ENCODE measurements around the gene CACNA1F.

Gene CACNA1F

DNA sequence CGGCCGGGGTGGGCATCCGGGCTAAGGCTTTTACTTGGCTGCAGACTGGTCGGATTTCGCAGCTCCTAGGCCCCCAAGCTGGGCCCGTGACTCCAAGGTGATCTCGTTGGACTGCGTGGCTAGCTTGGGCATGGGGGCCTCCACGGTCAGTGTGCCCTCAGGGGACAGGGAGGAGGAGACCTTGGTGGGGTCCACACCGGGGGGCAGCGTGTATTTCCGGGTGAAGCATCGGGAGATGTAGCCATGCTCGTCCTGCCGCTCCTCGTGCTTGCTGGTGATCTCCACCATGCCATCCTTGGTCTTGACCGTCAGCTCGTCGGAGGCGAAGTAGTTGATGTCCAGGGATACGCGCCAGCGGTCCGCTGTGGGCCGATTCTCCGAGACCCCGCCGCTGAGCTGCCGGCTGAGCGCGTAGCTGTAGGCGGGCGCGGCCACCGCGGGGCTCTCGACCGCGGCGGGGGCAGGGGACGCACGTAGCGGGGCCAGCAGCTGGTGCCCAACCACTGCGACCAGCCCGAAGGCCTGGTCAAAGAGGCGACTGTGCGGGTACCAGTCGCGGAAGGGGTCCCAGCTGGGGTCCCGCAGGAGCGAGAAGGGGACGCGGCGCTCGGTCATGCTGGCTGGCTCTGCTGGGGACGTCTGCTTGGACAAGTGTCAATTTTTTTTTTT is 881 bp upstream of the CACNA1F start:
- H3K27me3 ChIP-seq (replicated peaks; ENCODE audit: insufficient read depth, low read length): no peaks in the 10 kb centered on the region
- no peak overlapping the region for H3K27ac ChIP-seq (ENCODE audit: low read length)
- TF ChIP-seq EZH2phosphoT487 (IDR thresholded peaks at IDR 0.05; ENCODE audit: low read length): no peak
- no peak for TF ChIP-seq EZH2 (optimal IDR thresholded peaks at IDR 0.05; ENCODE audit: low read depth, low read length)
- TF ChIP-seq, protein P1, sequence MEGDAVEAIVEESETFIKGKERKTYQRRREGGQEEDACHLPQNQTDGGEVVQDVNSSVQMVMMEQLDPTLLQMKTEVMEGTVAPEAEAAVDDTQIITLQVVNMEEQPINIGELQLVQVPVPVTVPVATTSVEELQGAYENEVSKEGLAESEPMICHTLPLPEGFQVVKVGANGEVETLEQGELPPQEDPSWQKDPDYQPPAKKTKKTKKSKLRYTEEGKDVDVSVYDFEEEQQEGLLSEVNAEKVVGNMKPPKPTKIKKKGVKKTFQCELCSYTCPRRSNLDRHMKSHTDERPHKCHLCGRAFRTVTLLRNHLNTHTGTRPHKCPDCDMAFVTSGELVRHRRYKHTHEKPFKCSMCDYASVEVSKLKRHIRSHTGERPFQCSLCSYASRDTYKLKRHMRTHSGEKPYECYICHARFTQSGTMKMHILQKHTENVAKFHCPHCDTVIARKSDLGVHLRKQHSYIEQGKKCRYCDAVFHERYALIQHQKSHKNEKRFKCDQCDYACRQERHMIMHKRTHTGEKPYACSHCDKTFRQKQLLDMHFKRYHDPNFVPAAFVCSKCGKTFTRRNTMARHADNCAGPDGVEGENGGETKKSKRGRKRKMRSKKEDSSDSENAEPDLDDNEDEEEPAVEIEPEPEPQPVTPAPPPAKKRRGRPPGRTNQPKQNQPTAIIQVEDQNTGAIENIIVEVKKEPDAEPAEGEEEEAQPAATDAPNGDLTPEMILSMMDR (IDR thresholded peaks at IDR 0.05; ENCODE audit: low read length): no peak
- no peak overlapping the region for H3K9ac ChIP-seq (ENCODE audit: low read length)
- no peaks in the 10 kb centered on the region for H4K20me1 ChIP-seq (ENCODE audit: insufficient read depth, low read length)
- H2AFZ ChIP-seq (ENCODE audit: low read length): no peak overlapping the region
- no peaks in the 10 kb centered on the region for H3K9me3 ChIP-seq (replicated peaks; ENCODE audit: insufficient read depth, low read length)
- H3K79me2 ChIP-seq (ENCODE audit: low read length): no peaks in the 10 kb centered on the region
- DNase-seq: no peak
- no peak overlapping the region for H3K4me3 ChIP-seq (ENCODE audit: low read length)
- H3K9me2 ChIP-seq (replicated peaks; ENCODE audit: insufficient read depth, low read length): no peaks in the 10 kb centered on the region
- H3F3A ChIP-seq (ENCODE audit: insufficient read depth, low read length): no peaks in the 10 kb centered on the region
- no peak overlapping the region for H3K4me2 ChIP-seq (ENCODE audit: low read depth, low read length)
- H3K4me1 ChIP-seq (ENCODE audit: low read length): no peaks in the 10 kb centered on the region
- H3K36me3 ChIP-seq (replicated peaks; ENCODE audit: insufficient read depth, low read length): no peaks in the 10 kb centered on the region

DNA sequence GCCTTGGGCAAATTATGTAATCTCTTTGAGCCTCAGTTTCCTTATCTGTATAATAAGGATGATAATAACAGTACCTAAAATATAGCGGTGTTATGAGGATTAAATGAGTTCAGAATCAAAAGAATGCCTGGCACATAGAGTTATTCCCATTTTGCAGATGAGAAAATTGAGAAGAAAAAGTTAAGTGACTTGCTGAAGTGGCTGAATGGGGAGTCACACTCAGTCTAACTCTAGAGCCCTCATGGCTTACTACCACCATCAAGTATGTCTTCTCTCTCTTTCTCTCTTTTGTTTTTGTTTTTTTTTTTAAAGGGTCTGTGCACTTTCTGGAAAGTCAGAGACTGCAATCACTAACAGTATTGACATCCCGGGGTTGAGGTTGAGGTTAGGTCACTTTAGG is 615 bp downstream of the CACNA1F start:
- Histone ChIP-seq H3F3A (ENCODE audit: insufficient read depth, low read length) (no peaks in the 10 kb centered on the region), H3K9me2 (replicated peaks; ENCODE audit: insufficient read depth, low read length) (no peaks in the 10 kb centered on the region), H3K4me1 (ENCODE audit: low read length) (no peaks in the 10 kb centered on the region), H3K27ac (ENCODE audit: low read length) (no peak overlapping the region), H3K36me3 (replicated peaks; ENCODE audit: insufficient read depth, low read length) (no peaks in the 10 kb centered on the region), H2AFZ (ENCODE audit: low read length) (no peak overlapping the region), H3K4me3 (ENCODE audit: low read length) (no peak overlapping the region), H4K20me1 (ENCODE audit: insufficient read depth, low read length) (no peaks in the 10 kb centered on the region), H3K27me3 (replicated peaks; ENCODE audit: insufficient read depth, low read length) (no peaks in the 10 kb centered on the region), H3K9me3 (replicated peaks; ENCODE audit: insufficient read depth, low read length) (no peaks in the 10 kb centered on the region), H3K79me2 (ENCODE audit: low read length) (no peaks in the 10 kb centered on the region), H3K9ac (ENCODE audit: low read length) (no peak overlapping the region), H3K4me2 (ENCODE audit: low read depth, low read length) (no peak overlapping the region)
- TF ChIP-seq EZH2phosphoT487 (IDR thresholded peaks at IDR 0.05; ENCODE audit: low read length) (no peak), EZH2 (optimal IDR thresholded peaks at IDR 0.05; ENCODE audit: low read depth, low read length) (no peak)
- TF ChIP-seq, protein P1 (IDR thresholded peaks at IDR 0.05; ENCODE audit: low read length): no peak
- no peak for DNase-seq

DNA sequence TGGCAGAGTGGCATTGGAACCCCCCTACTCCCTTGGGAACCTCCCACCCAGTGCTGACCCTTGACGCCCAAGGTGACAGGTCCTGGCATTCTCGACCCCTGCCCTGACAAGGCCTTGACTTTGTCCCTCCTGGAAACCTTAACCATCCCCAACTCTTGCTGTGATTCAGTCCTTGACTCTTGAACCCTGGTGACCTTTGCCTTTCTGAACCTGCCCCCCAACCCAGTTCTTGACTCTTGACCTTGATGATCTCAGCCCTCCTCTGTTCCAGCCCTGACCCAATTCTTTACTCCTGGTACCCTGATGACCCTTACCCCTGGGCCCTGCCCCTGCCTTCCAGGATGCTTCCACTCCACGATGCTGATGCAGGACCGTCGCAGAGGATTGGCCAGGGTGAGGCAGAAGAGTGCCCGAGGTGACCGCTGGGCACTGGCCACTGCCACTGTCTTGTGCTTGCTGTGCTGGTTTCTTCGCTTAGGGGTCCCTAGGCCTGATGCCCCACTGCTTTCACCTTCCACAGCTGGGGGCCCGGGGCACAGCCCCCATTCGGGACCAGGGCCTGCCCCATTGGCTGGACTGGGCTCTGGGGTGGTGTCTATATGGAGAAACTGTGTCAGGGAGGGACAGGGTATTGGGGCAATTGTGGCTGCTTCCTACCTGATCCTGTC is 1.7 kb downstream of the CACNA1F start:
- Histone ChIP-seq H3K27me3 (replicated peaks; ENCODE audit: insufficient read depth, low read length) (no peaks in the 10 kb centered on the region), H4K20me1 (ENCODE audit: insufficient read depth, low read length) (no peaks in the 10 kb centered on the region), H3K4me1 (ENCODE audit: low read length) (no peaks in the 10 kb centered on the region), H3K4me3 (ENCODE audit: low read length) (no peak overlapping the region; the same call in 1 of the 2 replicates), H3K79me2 (ENCODE audit: low read length) (no peaks in the 10 kb centered on the region), H3F3A (ENCODE audit: insufficient read depth, low read length) (no peaks in the 10 kb centered on the region), H3K9ac (ENCODE audit: low read length) (no peak overlapping the region), H3K36me3 (replicated peaks; ENCODE audit: insufficient read depth, low read length) (no peaks in the 10 kb centered on the region), H3K27ac (ENCODE audit: low read length) (no peak overlapping the region), H3K4me2 (ENCODE audit: low read depth, low read length) (no peak overlapping the region), H2AFZ (ENCODE audit: low read length) (no peak overlapping the region; the same call in 1 of the 2 replicates), H3K9me2 (replicated peaks; ENCODE audit: insufficient read depth, low read length) (no peaks in the 10 kb centered on the region), H3K9me3 (replicated peaks; ENCODE audit: insufficient read depth, low read length) (no peaks in the 10 kb centered on the region)
- TF ChIP-seq EZH2phosphoT487 (IDR thresholded peaks at IDR 0.05; ENCODE audit: low read length) (no peak), EZH2 (optimal IDR thresholded peaks at IDR 0.05; ENCODE audit: low read depth, low read length) (no peak)
- TF ChIP-seq, protein P1 (IDR thresholded peaks at IDR 0.05; ENCODE audit: low read length): no peak
- no peak for DNase-seq

Measured in MM.1S (cell line).